GM12874 (cell line): ENCODE data around the gene FAM47B.

Source experiments
- CTCF ChIP-seq: IDR thresholded peaks from 2 replicates; pipeline ENCODE4 v1.5.1; 2011; ENCODE audit warnings: low read depth, mild to moderate bottlenecking, control low read depth, low read length, moderate library complexity; ENCODE audit not compliant: insufficient read depth

FAM47B gene

GRCh38 chrX:34917146-34917545 lies 25.4 kb upstream of the FAM47B start:
- no peak for TF ChIP-seq CTCF

- TF ChIP-seq CTCF, result no peak
Measured at GRCh38 chrX:34918091-34918736, 24.4 kb upstream of the FAM47B start.

GRCh38 chrX:34918856-34919255 lies 23.7 kb upstream of the FAM47B start:
- no peak for TF ChIP-seq CTCF

- TF ChIP-seq CTCF, result no peak
Measured at GRCh38 chrX:34927866-34928265, 14.7 kb upstream of the FAM47B start.

- TF ChIP-seq CTCF, result no peak
Measured at GRCh38 chrX:34943235-34943634, 639 bp downstream of the FAM47B start.

- no peak for TF ChIP-seq CTCF
Measured at GRCh38 chrX:34956916-34957315, 14.3 kb downstream of the FAM47B start.

GRCh38 chrX:34961662-34962061 lies 19.1 kb downstream of the FAM47B start:
- no peak for TF ChIP-seq CTCF
